Measurements from ENCODE around the gene RHOC. TPM values are rescaled to one million over a fixed set of nuclear protein-coding genes. Genes with fewer than 3 reads are reported as not detected.

The RHOC gene
- total RNA-seq, 4 donors from 2014 or later, result 138 to 185 (median 153) TPM

DNA sequence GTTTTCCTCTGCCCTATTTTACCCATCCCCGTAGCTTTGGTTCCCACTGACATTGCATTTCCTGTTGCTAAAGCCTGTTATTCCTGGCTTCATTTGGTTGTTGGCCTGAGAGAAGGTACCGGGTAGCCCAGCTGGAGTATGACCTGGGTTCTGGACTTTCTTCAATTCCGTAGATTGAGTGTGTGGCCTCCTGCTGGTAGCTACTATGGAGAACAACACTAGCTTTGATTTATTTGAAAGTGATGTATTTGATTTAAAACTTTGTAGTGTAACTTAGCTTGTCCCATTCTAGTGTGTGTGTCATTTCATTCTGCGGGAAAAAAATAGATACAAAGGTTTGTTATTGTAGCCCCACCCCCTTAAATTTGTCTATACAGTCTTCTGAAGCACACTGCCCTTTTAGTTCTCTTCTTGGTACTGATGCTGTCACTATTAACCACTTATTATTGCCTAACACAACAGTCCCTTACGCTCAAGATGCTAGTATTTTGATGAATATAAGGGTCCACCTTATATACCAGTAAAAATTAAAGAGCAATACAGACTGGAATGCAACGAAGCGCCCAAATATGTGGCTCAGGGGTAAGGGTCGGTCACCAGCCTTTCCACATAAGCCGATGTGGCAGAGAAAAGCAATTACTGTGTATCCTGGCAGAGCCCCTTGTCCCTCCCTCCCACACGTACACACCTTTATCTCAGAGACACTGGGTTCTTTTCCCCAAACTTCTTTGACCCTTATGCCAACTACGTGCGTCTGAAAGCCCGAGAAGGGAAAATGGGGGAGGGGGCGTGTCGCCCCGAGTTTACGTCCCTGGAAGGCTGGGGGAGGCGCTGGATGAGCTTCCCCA is 33.1 kb downstream of the RHOC start:
- TF ChIP-seq POLR2AphosphoS5 (IDR thresholded peaks at IDR 0.05), result peak in 1 of 3 donors; percentile 44
- TF ChIP-seq EP300 (IDR thresholded peaks at IDR 0.05), result no peak
- TF ChIP-seq POLR2A (IDR thresholded peaks at IDR 0.05), result no peak
- TF ChIP-seq, protein P1, sequence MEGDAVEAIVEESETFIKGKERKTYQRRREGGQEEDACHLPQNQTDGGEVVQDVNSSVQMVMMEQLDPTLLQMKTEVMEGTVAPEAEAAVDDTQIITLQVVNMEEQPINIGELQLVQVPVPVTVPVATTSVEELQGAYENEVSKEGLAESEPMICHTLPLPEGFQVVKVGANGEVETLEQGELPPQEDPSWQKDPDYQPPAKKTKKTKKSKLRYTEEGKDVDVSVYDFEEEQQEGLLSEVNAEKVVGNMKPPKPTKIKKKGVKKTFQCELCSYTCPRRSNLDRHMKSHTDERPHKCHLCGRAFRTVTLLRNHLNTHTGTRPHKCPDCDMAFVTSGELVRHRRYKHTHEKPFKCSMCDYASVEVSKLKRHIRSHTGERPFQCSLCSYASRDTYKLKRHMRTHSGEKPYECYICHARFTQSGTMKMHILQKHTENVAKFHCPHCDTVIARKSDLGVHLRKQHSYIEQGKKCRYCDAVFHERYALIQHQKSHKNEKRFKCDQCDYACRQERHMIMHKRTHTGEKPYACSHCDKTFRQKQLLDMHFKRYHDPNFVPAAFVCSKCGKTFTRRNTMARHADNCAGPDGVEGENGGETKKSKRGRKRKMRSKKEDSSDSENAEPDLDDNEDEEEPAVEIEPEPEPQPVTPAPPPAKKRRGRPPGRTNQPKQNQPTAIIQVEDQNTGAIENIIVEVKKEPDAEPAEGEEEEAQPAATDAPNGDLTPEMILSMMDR (IDR thresholded peaks at IDR 0.05), result peak; percentile 9 to 47
- Histone ChIP-seq H3K4me3 (peak overlapping the region; percentile 93), H3K27ac (peak overlapping the region; percentile 87), H3K36me3 (peaks cover 30% of the 10 kb centered on the region), H3K4me1 (peaks cover 30% of the 10 kb centered on the region), H3K9me3 (no peaks in the 10 kb centered on the region), H3K27me3 (no peaks in the 10 kb centered on the region)
- no peak for DNase-seq (ENCODE audit: low spot score in 2 of 2)
- 4% methylated on average over 18 of the region's 18 CpGs for WGBS

DNA sequence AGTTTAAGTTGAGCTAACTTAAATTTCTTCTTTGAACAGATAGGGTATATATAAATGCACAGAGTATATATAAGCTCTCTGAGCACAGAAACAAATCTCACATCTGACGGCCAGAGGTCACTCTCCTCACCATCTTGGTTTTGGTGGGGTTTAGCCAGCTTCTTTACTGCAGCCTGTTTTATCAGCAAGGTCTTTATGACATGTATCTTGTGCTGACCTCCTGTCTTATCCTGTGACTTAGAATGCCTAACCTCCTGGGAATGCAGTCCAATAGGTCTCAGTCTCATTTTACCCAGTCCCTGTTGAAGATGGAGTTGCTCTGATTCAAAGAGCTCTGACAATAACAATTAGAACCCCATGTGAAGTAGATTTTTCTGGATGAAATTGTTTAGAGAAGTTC is 34.1 kb downstream of the RHOC start:
- Histone ChIP-seq H3K9me3 (no peaks in the 10 kb centered on the region), H3K27ac (no peak overlapping the region), H3K27me3 (no peaks in the 10 kb centered on the region), H3K4me1 (peaks cover 30% of the 10 kb centered on the region), H3K36me3 (peaks cover 40% of the 10 kb centered on the region), H3K4me3 (no peak overlapping the region)
- WGBS, result 90% methylated on average over 1 of the region's 1 CpG
- no peak for DNase-seq (ENCODE audit: low spot score in 2 of 2)
- TF ChIP-seq POLR2AphosphoS5 (IDR thresholded peaks at IDR 0.05) (no peak), EP300 (IDR thresholded peaks at IDR 0.05) (no peak), POLR2A (IDR thresholded peaks at IDR 0.05) (no peak)
- TF ChIP-seq, protein P1 (IDR thresholded peaks at IDR 0.05), result no peak

DNA sequence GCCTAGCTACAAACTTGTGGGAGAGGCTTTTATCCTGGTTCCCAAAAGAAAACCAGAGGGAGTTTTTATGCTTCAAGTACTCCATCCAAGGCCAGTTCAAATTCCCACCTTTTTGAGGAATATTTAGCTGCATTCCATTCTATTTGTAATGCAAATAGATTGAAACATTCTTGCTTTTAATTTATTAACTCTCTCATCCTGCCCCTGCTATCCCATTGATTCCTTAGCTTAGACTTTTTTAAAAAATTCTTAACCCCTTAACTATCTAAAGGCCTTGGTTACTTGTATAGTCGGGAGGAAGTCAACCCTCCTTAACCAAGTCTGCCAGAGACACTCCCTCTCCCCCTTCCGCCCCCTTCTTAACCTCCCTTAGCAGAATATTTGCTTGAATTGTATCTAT is 34.9 kb downstream of the RHOC start:
- no peaks in the 10 kb centered on the region for H3K27me3 ChIP-seq
- H3K27ac ChIP-seq, result no peak overlapping the region
- DNase-seq (ENCODE audit: low spot score in 2 of 2), result no peak
- peaks cover 28% of the 10 kb centered on the region for H3K4me1 ChIP-seq
- peaks cover 47% of the 10 kb centered on the region for H3K36me3 ChIP-seq
- WGBS, result 72% methylated on average over 2 of the region's 2 CpGs
- TF ChIP-seq, protein P1 (IDR thresholded peaks at IDR 0.05), result no peak
- TF ChIP-seq EP300 (IDR thresholded peaks at IDR 0.05), result no peak
- no peak for TF ChIP-seq POLR2AphosphoS5 (IDR thresholded peaks at IDR 0.05)
- TF ChIP-seq POLR2A (IDR thresholded peaks at IDR 0.05), result no peak
- no peaks in the 10 kb centered on the region for H3K9me3 ChIP-seq
- no peak overlapping the region for H3K4me3 ChIP-seq

DNA sequence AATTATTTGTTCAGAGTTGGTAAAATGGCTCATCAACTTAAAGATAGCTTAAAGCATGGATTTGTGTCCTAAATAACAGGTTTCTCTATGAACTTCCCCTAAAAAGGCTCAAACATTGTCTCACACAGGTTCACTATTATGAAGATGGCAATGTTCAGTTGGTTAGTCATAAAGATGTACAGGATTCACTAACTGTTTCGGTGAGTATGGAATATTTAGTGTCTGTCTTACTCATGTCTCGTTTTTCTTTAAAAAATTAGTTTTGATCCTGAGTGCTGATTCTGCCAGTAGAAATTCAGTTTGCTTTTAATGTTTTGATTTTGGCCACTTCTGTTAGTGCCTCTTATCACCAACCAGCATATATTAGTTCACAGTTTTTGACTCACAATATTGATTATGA is 40.0 kb downstream of the RHOC start:
- 93% methylated on average over 2 of the region's 2 CpGs for WGBS
- no peaks in the 10 kb centered on the region for H3K4me1 ChIP-seq
- H3K4me3 ChIP-seq, result no peak overlapping the region
- peaks cover 85% of the 10 kb centered on the region for H3K36me3 ChIP-seq
- H3K27me3 ChIP-seq, result no peaks in the 10 kb centered on the region
- TF ChIP-seq EP300 (IDR thresholded peaks at IDR 0.05), result no peak
- no peak for TF ChIP-seq POLR2AphosphoS5 (IDR thresholded peaks at IDR 0.05)
- TF ChIP-seq, protein P1 (IDR thresholded peaks at IDR 0.05), result no peak
- TF ChIP-seq POLR2A (IDR thresholded peaks at IDR 0.05), result no peak
- DNase-seq (ENCODE audit: low spot score in 2 of 2), result no peak
- H3K9me3 ChIP-seq, result no peaks in the 10 kb centered on the region
- no peak overlapping the region for H3K27ac ChIP-seq

DNA sequence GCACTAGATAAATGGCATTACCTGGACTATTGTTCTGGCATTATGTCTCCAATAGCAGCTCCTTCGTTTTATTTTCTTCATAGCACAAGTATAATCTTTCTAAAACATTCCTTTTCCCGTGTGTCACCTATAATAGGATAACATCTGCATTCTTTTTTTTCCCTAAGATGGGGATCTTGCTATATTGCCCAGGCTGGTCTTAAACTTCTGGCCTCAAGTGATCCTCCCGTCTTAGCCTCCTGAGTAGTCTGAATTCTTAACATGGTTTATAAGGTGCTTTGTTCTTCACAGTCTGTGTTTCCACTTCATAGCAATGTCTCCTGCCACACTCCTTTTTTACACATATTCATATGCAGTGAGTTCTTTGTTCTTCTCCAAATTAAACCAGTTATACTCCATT is 41.1 kb downstream of the RHOC start:
- H3K4me3 ChIP-seq, result no peak overlapping the region
- no peaks in the 10 kb centered on the region for H3K4me1 ChIP-seq
- peaks cover 84% of the 10 kb centered on the region for H3K36me3 ChIP-seq
- 92% methylated on average over 3 of the region's 3 CpGs for WGBS
- H3K27ac ChIP-seq, result no peak overlapping the region
- no peaks in the 10 kb centered on the region for H3K9me3 ChIP-seq
- H3K27me3 ChIP-seq, result no peaks in the 10 kb centered on the region
- no peak for TF ChIP-seq EP300 (IDR thresholded peaks at IDR 0.05)
- TF ChIP-seq, protein P1 (IDR thresholded peaks at IDR 0.05), result no peak
- TF ChIP-seq POLR2A (IDR thresholded peaks at IDR 0.05), result no peak
- TF ChIP-seq POLR2AphosphoS5 (IDR thresholded peaks at IDR 0.05), result no peak
- no peak for DNase-seq (ENCODE audit: low spot score in 2 of 2)
